ENCODE measurements around the gene ITPRID2. TPM values are rescaled to one million over a fixed set of nuclear protein-coding genes. Genes with fewer than 3 reads are reported as not detected.

The ITPRID2 gene
- total and polyA plus RNA-seq, 3 donors from 2014 or later, result 93.3 to 190 (median 179) TPM

GRCh38 chr2:181847702-181848101 is 43.8 kb upstream of the ITPRID2 start:
- Histone ChIP-seq H3K4me3 (no peak overlapping the region), H3K4me1 (peaks cover 15% of the 10 kb centered on the region), H3K9me3 (no peaks in the 10 kb centered on the region), H3K27me3 (no peaks in the 10 kb centered on the region), H3K27ac (no peak overlapping the region), H3K36me3 (ENCODE audit: low read depth, missing control alignments) (no peaks in the 10 kb centered on the region)
- TF ChIP-seq CTCF (IDR thresholded peaks at IDR 0.05) (no peak), POLR2A (IDR thresholded peaks at IDR 0.05) (no peak)
- no peak for DNase-seq
- WGBS, 2 donors, result 54 to 67% methylated on average over 2 of the region's 2 CpGs
- intact Hi-C loops (cut with DNase I; ENCODE audit: low total_unique reads), result no loop called here

GRCh38 chr2:181848261-181848886 is 43.2 kb upstream of the ITPRID2 start:
- Histone ChIP-seq H3K4me3 (no peak overlapping the region), H3K27me3 (no peaks in the 10 kb centered on the region), H3K27ac (no peak overlapping the region), H3K4me1 (peaks cover 15% of the 10 kb centered on the region), H3K9me3 (no peaks in the 10 kb centered on the region), H3K36me3 (ENCODE audit: low read depth, missing control alignments) (no peaks in the 10 kb centered on the region)
- intact Hi-C loops (cut with DNase I; ENCODE audit: low total_unique reads), result no loop called here
- 61 to 67% methylated on average over 3 of the region's 3 CpGs for WGBS, 2 donors
- DNase-seq, result no peak
- TF ChIP-seq POLR2A (IDR thresholded peaks at IDR 0.05) (no peak), CTCF (IDR thresholded peaks at IDR 0.05) (no peak)

- Histone ChIP-seq H3K9me3 (no peaks in the 10 kb centered on the region), H3K36me3 (ENCODE audit: low read depth, missing control alignments) (no peaks in the 10 kb centered on the region), H3K27ac (no peak overlapping the region), H3K27me3 (no peaks in the 10 kb centered on the region), H3K4me3 (no peak overlapping the region), H3K4me1 (peaks cover 15% of the 10 kb centered on the region)
- intact Hi-C loops (cut with DNase I; ENCODE audit: low total_unique reads), result no loop called here
- WGBS, 2 donors, result 95 to 98% methylated on average over 1 of the region's 1 CpG
- TF ChIP-seq CTCF (IDR thresholded peaks at IDR 0.05), result no peak
- TF ChIP-seq POLR2A (IDR thresholded peaks at IDR 0.05), result no peak
- no peak for DNase-seq
Observed at GRCh38 chr2:181849601-181850000, 41.9 kb upstream of the ITPRID2 start.

DNA sequence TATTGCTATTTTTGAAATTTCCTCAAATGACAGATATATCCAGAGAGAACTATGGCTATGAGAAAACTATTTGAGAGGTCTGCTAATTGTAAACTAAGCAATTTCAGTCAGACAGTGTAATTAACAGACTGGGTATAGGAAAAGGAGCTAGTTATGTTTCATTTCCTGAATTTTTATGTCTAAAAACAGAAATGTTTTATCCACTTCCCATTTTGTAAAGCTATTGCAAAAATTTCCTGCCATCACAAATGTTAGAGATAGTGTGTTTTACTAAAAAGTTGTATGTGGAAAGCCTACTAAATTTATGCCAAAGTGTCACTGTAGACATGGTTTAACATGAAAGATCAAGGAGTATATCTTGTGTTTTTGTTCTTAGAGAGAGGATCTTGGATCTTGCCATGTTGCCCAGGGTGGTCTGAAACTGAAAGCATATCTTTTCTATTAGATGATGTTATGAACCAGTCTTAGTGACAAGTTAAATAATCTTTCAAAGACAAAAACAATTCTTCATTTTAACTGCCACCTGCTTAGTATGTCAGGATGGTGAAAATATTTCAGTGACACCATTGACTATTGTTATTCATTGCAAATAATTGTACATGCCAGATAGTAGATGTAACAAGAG is 40.5 kb upstream of the ITPRID2 start:
- intact Hi-C loops (cut with DNase I; ENCODE audit: low total_unique reads), result no loop called here

More for the DNA sequence above, 40.5 kb upstream of the ITPRID2 start:
- Histone ChIP-seq H3K27ac (no peak overlapping the region), H3K36me3 (ENCODE audit: low read depth, missing control alignments) (no peaks in the 10 kb centered on the region), H3K4me3 (no peak overlapping the region), H3K9me3 (no peaks in the 10 kb centered on the region), H3K27me3 (no peaks in the 10 kb centered on the region), H3K4me1 (peaks cover 15% of the 10 kb centered on the region)
- DNase-seq, result no peak
- TF ChIP-seq POLR2A (IDR thresholded peaks at IDR 0.05) (no peak), CTCF (IDR thresholded peaks at IDR 0.05) (no peak)

All from testis (tissue), 3 donors.